GM12878 (cell line): ENCODE results near the gene TNFSF11. TPM values are rescaled to one million over a fixed set of nuclear protein-coding genes. Genes with fewer than 3 reads are reported as not detected.

Experiments
- ATAC-seq: fragments of 200-7000 bp; cut with Tn5 transposase; 3 replicates; pipeline ENCODE4 v1.9.1; 2020; ENCODE audit warnings: mild to moderate bottlenecking, moderate library complexity
- BruUV-seq: library from RNA; stranded (reverse); fragments of 400-500 nt; replicated peaks from 2 replicates; lab custom pipeline; 2021; lab: Mats Ljungman, UMichigan
- CTCF ChIA-PET: fragments of 300-600 bp; sonication (Branson Sonifier 250); formaldehyde crosslinking; extraction: SDS; loops from one replicate; lab custom pipeline; 2021; ENCODE audit warnings: inconsistent platforms; lab: Yijun Ruan, JAX
- POLR2A ChIA-PET: fragments of 350-600 bp; formaldehyde crosslinking; extraction: SDS; loops from one replicate; lab custom pipeline; 2021; ENCODE audit warnings: inconsistent platforms; lab: Charles Lee
- RAD21 ChIA-PET: fragments of 300-600 bp; sonication (Branson Sonifier 250); formaldehyde crosslinking; loops from one replicate; lab custom pipeline; 2023; ENCODE audit warnings: antibody characterized with exemption; ENCODE audit not compliant: unreplicated experiment; lab: Charles Lee
- SMC1A ChIA-PET: fragments of 300-600 bp; sonication (Branson Sonifier 250); formaldehyde crosslinking; loops from one replicate; lab custom pipeline; 2023; ENCODE audit not compliant: unreplicated experiment, uncharacterized antibody; lab: Charles Lee
- DNase-seq: peaks from one replicate; pipeline ENCODE4 v3.0.0-alpha.2; 2011; ENCODE audit warnings: low read depth, low spot score
- FAIRE-seq: peaks from 3 replicates; lab custom pipeline; 2011; peaks lifted over from hg19 to GRCh38; lab: Jason Lieb, UNC
- H2AFZ ChIP-seq: 2 replicates; pipeline ENCODE4 v1.6.0; 2011; ENCODE audit warnings: low read depth, low read length, control low read depth; ENCODE audit not compliant: control insufficient read depth
- H3K27ac ChIP-seq: 2 replicates; pipeline ENCODE4 v1.5.1; 2011; ENCODE audit warnings: control low read depth; ENCODE audit not compliant: control insufficient read depth, insufficient read depth
- H3K27me3 ChIP-seq, 2 experiments: replicated peaks in 1 of 2; 2 replicates each; pipeline versions ENCODE4 v1.6.0 to v1.6.1; 2011; ENCODE audit warnings: low read length in 1 of 2; ENCODE audit not compliant: control insufficient read depth in 2 of 2, insufficient read depth in 2 of 2
- H3K36me3 ChIP-seq, 2 experiments: 2 replicates each; pipeline ENCODE4 v1.5.1; 2011; ENCODE audit warnings: low read length in 1 of 2; ENCODE audit not compliant: control insufficient read depth in 2 of 2, insufficient read depth in 2 of 2
- H3K4me1 ChIP-seq: 2 replicates; pipeline ENCODE4 v1.6.1; 2011; ENCODE audit warnings: mild to moderate bottlenecking, low read length, moderate library complexity, mixed read lengths; ENCODE audit not compliant: control insufficient read depth, insufficient read depth
- H3K4me2 ChIP-seq: 2 replicates; pipeline ENCODE4 v1.6.0; 2011; ENCODE audit warnings: control low read depth; ENCODE audit not compliant: control insufficient read depth, insufficient read depth
- H3K4me3 ChIP-seq: fragments of 200-600 bp; sonication (generic); 2 replicates; pipeline ENCODE4 v1.5.1; 2016
- H3K79me2 ChIP-seq: 2 replicates; pipeline ENCODE4 v1.6.0; 2011; ENCODE audit warnings: low read length; ENCODE audit not compliant: control insufficient read depth, insufficient read depth
- H3K9ac ChIP-seq: 2 replicates; pipeline ENCODE4 v1.8.0; 2011; ENCODE audit warnings: low read length, control low read depth, mixed read lengths; ENCODE audit not compliant: control insufficient read depth, insufficient read depth
- H3K9me3 ChIP-seq: replicated peaks from 3 replicates; pipeline ENCODE4 v1.5.1; 2011; ENCODE audit warnings: mild to moderate bottlenecking, low read length; ENCODE audit not compliant: control insufficient read depth, insufficient read depth
- H4K20me1 ChIP-seq: 2 replicates; pipeline ENCODE4 v1.6.0; 2011; ENCODE audit not compliant: control insufficient read depth, insufficient read depth
- FOXM1 ChIP-seq: IDR thresholded peaks from 2 replicates; pipeline ENCODE4 v1.6.1; 2012; ENCODE audit warnings: low read depth, mild to moderate bottlenecking, inconsistent platforms, low read length, moderate library complexity
- HDAC6 ChIP-seq: fragments of 200-600 bp; sonication (generic); IDR thresholded peaks from one replicate; pipeline ENCODE4 v1.8.0; 2017; ENCODE audit warnings: antibody characterized with exemption; ENCODE audit not compliant: unreplicated experiment
- JUNB ChIP-seq: IDR thresholded peaks from 2 replicates; pipeline ENCODE4 v1.6.1; 2016; ENCODE audit warnings: antibody characterized with exemption, mild to moderate bottlenecking
- KAT2A ChIP-seq: conservative IDR thresholded peaks from 2 replicates; pipeline ENCODE4 v1.6.1; 2011; ENCODE audit warnings: low read depth, low read length; ENCODE audit not compliant: control insufficient read depth
- MXI1 ChIP-seq: fragments of 150-350 bp; IDR thresholded peaks from 2 replicates; pipeline ENCODE4 v1.6.1; 2011; ENCODE audit warnings: low read depth, mild to moderate bottlenecking, inconsistent platforms, low read length, improper control_type of control experiment
- NFIC ChIP-seq: IDR thresholded peaks from 2 replicates; pipeline ENCODE4 v1.6.1; 2012; ENCODE audit warnings: low read depth, mild to moderate bottlenecking, inconsistent platforms, low read length, moderate library complexity
- NFYB ChIP-seq: IDR thresholded peaks from 2 replicates; pipeline ENCODE4 v1.6.1; 2011; ENCODE audit warnings: low read depth, mild to moderate bottlenecking, low read length, improper control_type of control experiment, moderate library complexity; ENCODE audit not compliant: insufficient read depth
- PAX8 ChIP-seq: fragments of 450-650 bp; IDR thresholded peaks from 2 replicates; pipeline ENCODE4 v1.6.1; 2017; ENCODE audit warnings: mild to moderate bottlenecking, moderate library complexity
- POU2F2 ChIP-seq: IDR thresholded peaks from 3 replicates; pipeline ENCODE4 v1.6.1; 2011; ENCODE audit warnings: low read depth, mild to moderate bottlenecking, low read length, borderline replicate concordance
- RB1 ChIP-seq: fragments of 450-650 bp; formaldehyde crosslinking; IDR thresholded peaks from 2 replicates; pipeline ENCODE4 v1.6.1; 2017; ENCODE audit warnings: mild to moderate bottlenecking, borderline replicate concordance
- TAF1 ChIP-seq: IDR thresholded peaks from 2 replicates; pipeline ENCODE4 v1.6.1; 2011; ENCODE audit warnings: mild to moderate bottlenecking, low read depth, low read length, borderline replicate concordance
- WGBS: methylation state at CpG from one replicate; pipeline ENCODE4 v1.1.6; 2016; ENCODE audit warnings: low lambda C conversion rate; ENCODE audit not compliant: insufficient replicate concordance, insufficient coverage; ENCODE audit errors: missing lambda C conversion rate; 5-methylcytosine and 5-hydroxymethylcytosine counted together
- in situ Hi-C: fragments of 300-500 bp; cut with MboI; formaldehyde crosslinking; loops from 9 replicates; pipeline ENCODE4 v1.14.3; 2018; ENCODE audit warnings: mixed read lengths
- intact Hi-C: fragments of 100-400 bp; cut with micrococcal nuclease; formaldehyde crosslinking; loops from one replicate; pipeline ENCODE4 v1.14.2; 2022; ENCODE audit not compliant: unreplicated experiment
- polyA plus RNA-seq, 11 experiments: library from polyadenylated mRNA; depleted of rRNA in 4 of 11; unstranded in 6 of 11; stranded (reverse) in 5 of 11; fragments of >200 nt; fragmentation: Nextera tagmentation in 4 of 11; fragmentation: Illumina TruSeq in 1 of 11; extraction: Ambion mirVana in 4 of 11; extraction: Trizol in 1 of 11; gene quantifications; 1 replicate in 1 of 11; 2 replicates in 10 of 11; pipeline versions ENCODE4 v1.2.1 to v1.2.3, GENCODE V29; 2011 to 2016; ENCODE audit warnings: inconsistent platforms in 2 of 11, missing spikeins in 2 of 11, low read depth in 1 of 11
- total RNA-seq, 4 experiments: library from RNA; depleted of rRNA in 3 of 4; stranded (reverse); fragments of >200 nt in 3 of 4; fragmentation: Illumina TruSeq in 1 of 4; extraction: Trizol in 1 of 4; gene quantifications; 2 replicates each; pipeline versions ENCODE4 v1.2.1 to v1.2.3, GENCODE V29; 2013 to 2021
- TF ChIP-seq, protein P1 (sequence below): IDR thresholded peaks from 2 replicates; pipeline ENCODE4 v1.6.1; 2011; ENCODE audit warnings: low read depth, mild to moderate bottlenecking, low read length, moderate library complexity, borderline replicate concordance; ENCODE audit errors: extremely low read depth
- TF ChIP-seq, protein P2 (sequence below): IDR thresholded peaks from 2 replicates; pipeline ENCODE4 v1.6.1; 2012; ENCODE audit warnings: mild to moderate bottlenecking, low read depth, low read length
- TF ChIP-seq, protein P3 (sequence below): fragments of 450-650 bp; IDR thresholded peaks from 2 replicates; pipeline ENCODE4 v1.6.1; 2017; ENCODE audit warnings: borderline replicate concordance
- TF ChIP-seq, protein P4 (sequence below): fragments of 450-650 bp; formaldehyde crosslinking; IDR thresholded peaks from 2 replicates; pipeline ENCODE4 v1.4.0; 2022; ENCODE audit warnings: mild to moderate bottlenecking, moderate library complexity

Gene TNFSF11
- total and polyA plus RNA-seq, 10 of the 15 experiments (the other 5 are each of a cell fraction or from before 2014, with no cell fraction given), result 0.86 to 14.8 (median 10.0) TPM

DNA sequence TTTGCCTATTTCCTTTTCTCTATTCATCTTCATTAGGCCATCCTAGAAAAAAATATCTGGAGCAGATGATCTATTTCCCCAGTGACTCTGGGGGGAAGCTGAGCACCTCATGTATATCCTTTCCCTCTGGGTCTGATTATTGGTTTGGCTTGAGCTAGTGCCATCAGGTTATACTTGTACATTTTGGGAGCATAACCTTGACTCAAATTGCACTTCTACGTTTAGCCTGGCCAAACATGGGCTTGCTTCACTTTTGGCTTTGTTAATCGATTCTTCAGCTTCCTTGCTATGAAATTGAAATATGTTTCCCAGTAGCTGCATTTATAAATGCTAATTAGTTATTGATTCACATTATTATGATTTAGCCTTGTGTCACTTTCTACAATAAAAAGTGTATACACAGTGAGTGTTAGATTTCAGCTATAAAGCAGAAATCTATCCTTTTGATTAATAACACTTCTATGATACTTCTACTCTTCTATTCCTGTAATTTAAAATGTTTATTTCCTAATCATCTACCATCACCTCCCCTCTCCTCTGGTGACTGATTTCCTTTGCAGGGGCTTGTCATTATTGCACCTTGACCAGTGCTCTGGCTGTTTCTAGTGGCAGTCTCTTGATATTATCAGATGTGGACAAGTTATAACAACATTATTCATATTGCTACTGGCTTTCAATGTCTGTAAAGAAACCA, 37.3 kb downstream of the TNFSF11 start:
- ChIA-PET CTCF (no interaction called here), SMC1A (interaction anchor here (0.7 to 1.6 kb wide), 2 partner anchors 17 to 20 kb away, joined by 3 to 4 read pairs; no protein-coding TSS in a partner anchor), POLR2A (no interaction called here), RAD21 (no interaction called here)
- Histone ChIP-seq H3K27ac (no peak overlapping the region), H3K79me2 (no peaks in the 10 kb centered on the region), H3K4me2 (no peak overlapping the region), H4K20me1 (no peaks in the 10 kb centered on the region), H3K4me3 (no peak overlapping the region), H3K9ac (no peak overlapping the region), H3K9me3 (no peaks in the 10 kb centered on the region), H3K27me3 (no peaks in the 10 kb centered on the region), H3K4me1 (no peaks in the 10 kb centered on the region), H2AFZ (no peak overlapping the region), H3K36me3 (0 out of 4 replicates have a peak, but pooled peaks cover 0 to 5% of the 10 kb centered on the region in 2 experiments)
- FAIRE-seq, result no peak
- intact Hi-C loops, result no loop called here
- 80% methylated on average over 2 of the region's 2 CpGs for WGBS
- no TSS peak for BruUV-seq
- in situ Hi-C loops, result no loop called here
- DNase-seq, result no peak
- ATAC-seq, result no peak
- TF ChIP-seq, protein P1, sequence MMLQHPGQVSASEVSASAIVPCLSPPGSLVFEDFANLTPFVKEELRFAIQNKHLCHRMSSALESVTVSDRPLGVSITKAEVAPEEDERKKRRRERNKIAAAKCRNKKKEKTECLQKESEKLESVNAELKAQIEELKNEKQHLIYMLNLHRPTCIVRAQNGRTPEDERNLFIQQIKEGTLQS, result no peak
- TF ChIP-seq JUNB (no peak), PAX8 (no peak), FOXM1 (no peak), NFIC (no peak), HDAC6 (no peak), TAF1 (no peak), POU2F2 (no peak), MXI1 (no peak), KAT2A (no peak), NFYB (no peak), RB1 (no peak)
- TF ChIP-seq, protein P2, sequence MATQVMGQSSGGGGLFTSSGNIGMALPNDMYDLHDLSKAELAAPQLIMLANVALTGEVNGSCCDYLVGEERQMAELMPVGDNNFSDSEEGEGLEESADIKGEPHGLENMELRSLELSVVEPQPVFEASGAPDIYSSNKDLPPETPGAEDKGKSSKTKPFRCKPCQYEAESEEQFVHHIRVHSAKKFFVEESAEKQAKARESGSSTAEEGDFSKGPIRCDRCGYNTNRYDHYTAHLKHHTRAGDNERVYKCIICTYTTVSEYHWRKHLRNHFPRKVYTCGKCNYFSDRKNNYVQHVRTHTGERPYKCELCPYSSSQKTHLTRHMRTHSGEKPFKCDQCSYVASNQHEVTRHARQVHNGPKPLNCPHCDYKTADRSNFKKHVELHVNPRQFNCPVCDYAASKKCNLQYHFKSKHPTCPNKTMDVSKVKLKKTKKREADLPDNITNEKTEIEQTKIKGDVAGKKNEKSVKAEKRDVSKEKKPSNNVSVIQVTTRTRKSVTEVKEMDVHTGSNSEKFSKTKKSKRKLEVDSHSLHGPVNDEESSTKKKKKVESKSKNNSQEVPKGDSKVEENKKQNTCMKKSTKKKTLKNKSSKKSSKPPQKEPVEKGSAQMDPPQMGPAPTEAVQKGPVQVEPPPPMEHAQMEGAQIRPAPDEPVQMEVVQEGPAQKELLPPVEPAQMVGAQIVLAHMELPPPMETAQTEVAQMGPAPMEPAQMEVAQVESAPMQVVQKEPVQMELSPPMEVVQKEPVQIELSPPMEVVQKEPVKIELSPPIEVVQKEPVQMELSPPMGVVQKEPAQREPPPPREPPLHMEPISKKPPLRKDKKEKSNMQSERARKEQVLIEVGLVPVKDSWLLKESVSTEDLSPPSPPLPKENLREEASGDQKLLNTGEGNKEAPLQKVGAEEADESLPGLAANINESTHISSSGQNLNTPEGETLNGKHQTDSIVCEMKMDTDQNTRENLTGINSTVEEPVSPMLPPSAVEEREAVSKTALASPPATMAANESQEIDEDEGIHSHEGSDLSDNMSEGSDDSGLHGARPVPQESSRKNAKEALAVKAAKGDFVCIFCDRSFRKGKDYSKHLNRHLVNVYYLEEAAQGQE, result no peak
- TF ChIP-seq, protein P3, sequence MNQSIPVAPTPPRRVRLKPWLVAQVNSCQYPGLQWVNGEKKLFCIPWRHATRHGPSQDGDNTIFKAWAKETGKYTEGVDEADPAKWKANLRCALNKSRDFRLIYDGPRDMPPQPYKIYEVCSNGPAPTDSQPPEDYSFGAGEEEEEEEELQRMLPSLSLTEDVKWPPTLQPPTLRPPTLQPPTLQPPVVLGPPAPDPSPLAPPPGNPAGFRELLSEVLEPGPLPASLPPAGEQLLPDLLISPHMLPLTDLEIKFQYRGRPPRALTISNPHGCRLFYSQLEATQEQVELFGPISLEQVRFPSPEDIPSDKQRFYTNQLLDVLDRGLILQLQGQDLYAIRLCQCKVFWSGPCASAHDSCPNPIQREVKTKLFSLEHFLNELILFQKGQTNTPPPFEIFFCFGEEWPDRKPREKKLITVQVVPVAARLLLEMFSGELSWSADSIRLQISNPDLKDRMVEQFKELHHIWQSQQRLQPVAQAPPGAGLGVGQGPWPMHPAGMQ, result no peak
- TF ChIP-seq, protein P4, sequence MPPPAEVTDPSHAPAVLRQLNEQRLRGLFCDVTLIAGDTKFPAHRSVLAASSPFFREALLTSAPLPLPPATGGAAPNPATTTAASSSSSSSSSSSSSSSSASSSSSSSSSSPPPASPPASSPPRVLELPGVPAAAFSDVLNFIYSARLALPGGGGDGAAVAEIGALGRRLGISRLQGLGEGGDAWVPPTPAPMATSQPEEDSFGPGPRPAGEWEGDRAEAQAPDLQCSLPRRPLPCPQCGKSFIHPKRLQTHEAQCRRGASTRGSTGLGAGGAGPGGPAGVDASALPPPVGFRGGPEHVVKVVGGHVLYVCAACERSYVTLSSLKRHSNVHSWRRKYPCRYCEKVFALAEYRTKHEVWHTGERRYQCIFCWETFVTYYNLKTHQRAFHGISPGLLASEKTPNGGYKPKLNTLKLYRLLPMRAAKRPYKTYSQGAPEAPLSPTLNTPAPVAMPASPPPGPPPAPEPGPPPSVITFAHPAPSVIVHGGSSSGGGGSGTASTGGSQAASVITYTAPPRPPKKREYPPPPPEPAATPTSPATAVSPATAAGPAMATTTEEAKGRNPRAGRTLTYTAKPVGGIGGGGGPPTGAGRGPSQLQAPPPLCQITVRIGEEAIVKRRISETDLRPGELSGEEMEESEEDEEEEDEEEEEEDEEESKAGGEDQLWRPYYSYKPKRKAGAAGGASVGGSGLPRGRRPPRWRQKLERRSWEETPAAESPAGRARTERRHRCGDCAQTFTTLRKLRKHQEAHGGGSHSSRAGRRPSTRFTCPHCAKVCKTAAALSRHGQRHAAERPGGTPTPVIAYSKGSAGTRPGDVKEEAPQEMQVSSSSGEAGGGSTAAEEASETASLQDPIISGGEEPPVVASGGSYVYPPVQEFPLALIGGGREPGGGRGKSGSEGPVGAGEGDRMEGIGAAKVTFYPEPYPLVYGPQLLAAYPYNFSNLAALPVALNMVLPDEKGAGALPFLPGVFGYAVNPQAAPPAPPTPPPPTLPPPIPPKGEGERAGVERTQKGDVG (CRISPR knock-in tag), result no peak
